ENCODE data around the gene CLPSL1. TPM values are rescaled to one million over a fixed set of nuclear protein-coding genes. Genes with fewer than 3 reads are reported as not detected.

CLPSL1 gene
- total RNA-seq, 1 experiment from 2014 or later, result not detected

DNA sequence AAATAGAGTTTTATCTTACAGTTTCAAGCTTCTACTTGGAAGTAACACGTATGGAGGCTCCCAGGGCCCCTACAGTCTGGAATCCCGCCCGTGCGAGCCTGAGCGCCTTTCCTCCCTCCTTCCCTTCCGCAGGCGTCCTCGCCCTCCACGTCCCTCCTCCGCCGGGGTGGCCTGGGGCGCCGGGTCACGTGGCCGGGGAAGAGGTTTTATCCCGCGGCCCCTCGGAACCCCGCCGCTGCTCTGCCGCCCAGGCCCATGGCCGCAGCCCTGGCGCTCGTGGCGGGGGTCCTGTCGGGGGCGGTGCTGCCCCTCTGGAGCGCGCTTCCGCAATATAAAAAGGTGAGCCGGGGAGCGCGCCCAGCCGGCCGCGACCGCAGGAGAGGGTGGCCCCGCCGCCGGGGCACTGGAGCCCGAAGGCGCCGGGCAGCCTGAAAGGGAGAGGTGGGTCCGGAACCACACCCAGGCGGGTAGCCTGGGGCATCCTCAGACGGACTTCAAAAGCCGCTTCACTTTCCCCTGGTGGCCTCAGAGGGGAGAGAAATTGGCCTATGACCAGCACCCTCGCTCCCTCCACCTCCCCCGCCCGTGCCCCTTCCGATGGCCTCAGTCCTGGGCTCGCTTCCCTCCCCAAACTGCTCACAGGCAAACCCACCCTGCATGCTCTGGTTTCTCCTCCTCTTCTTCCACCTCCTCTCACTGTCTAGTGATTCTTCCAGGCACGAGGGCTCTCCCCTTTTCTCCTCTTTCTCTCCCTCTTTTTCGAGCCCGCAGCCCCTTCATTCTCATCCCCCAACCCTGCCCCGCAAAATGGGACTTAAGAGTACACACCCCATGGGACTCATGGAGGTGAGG is 4.2 kb upstream of the CLPSL1 start, which contains the start of gene CLPSL2:
CLPSL2 (plus strand) TSS at position 235 of the 852 bp plus-strand sequence; CDS start at position 256, 21 bp downstream.
- no peak for DNase-seq (ENCODE audit: unreplicated experiment)
- Mint-ChIP-seq H3K4me3 (ENCODE audit: unreplicated experiment) (peak within 1 kb of the TSS; percentile 59), H3K4me1 (ENCODE audit: insufficient read depth, unreplicated experiment) (peaks cover 25% of the 10 kb centered on the region), H3K36me3 (ENCODE audit: insufficient read depth, unreplicated experiment) (no peaks in the 10 kb centered on the region), H3K27ac (ENCODE audit: low read depth, unreplicated experiment) (no peak within 1 kb of the TSS), H3K27me3 (ENCODE audit: insufficient read depth, unreplicated experiment) (peaks cover 13% of the 10 kb centered on the region), H3K9me3 (ENCODE audit: unreplicated experiment) (no peaks in the 10 kb centered on the region)
- TF ChIP-seq, protein P1, sequence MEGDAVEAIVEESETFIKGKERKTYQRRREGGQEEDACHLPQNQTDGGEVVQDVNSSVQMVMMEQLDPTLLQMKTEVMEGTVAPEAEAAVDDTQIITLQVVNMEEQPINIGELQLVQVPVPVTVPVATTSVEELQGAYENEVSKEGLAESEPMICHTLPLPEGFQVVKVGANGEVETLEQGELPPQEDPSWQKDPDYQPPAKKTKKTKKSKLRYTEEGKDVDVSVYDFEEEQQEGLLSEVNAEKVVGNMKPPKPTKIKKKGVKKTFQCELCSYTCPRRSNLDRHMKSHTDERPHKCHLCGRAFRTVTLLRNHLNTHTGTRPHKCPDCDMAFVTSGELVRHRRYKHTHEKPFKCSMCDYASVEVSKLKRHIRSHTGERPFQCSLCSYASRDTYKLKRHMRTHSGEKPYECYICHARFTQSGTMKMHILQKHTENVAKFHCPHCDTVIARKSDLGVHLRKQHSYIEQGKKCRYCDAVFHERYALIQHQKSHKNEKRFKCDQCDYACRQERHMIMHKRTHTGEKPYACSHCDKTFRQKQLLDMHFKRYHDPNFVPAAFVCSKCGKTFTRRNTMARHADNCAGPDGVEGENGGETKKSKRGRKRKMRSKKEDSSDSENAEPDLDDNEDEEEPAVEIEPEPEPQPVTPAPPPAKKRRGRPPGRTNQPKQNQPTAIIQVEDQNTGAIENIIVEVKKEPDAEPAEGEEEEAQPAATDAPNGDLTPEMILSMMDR (IDR thresholded peaks at IDR 0.05; ENCODE audit: unreplicated experiment), result no peak
- BruUV-seq (replicated peaks), result no TSS peak
- intact Hi-C loops (cut with micrococcal nuclease), result no loop called here
- ChIA-PET POLR2A (no interaction called here), CTCF (interaction anchor here (0.7 to 1.2 kb wide), 2 partner anchors 39 to 585 kb away, joined by 3 read pairs; no protein-coding TSS in a partner anchor)

DNA sequence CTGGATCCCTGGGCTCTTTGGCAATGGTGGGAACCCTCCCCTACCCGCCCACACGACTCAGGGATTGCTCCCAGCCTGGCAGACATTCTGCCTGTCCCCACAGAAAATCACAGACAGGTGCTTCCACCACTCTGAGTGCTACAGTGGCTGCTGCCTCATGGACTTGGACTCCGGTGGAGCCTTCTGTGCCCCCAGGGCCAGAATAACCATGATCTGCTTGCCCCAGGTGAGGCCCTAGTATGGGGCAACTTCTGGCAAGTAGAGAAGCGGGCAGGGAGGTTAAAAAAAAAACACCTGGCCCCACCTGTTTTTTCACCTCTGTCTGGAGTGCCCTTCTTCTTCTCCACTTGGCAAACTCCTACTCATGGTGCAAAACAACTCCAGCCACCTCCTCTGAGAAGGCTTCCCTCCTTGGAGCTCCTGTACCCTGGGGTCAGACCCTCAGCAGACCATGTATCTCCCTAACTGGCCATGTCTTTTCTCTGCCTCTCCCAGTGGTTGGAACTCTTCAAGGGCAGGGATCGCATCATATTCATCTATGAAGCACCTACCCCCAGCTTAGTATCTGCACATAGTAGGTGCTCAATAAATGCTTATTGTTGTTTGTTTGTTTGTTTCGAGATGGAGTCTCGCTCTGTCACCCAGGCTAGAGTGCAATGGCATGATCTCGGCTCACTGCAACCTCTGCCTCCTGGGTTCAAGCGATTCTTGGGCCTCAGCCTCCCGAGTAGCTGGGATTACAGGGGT is 3.3 kb upstream of the CLPSL1 start:
- H3K4me1 Mint-ChIP-seq (ENCODE audit: insufficient read depth, unreplicated experiment), result peaks cover 34% of the 10 kb centered on the region
- H3K27ac Mint-ChIP-seq (ENCODE audit: low read depth, unreplicated experiment), result no peak overlapping the region
- no peaks in the 10 kb centered on the region for H3K36me3 Mint-ChIP-seq (ENCODE audit: insufficient read depth, unreplicated experiment)
- no TSS peak for BruUV-seq (replicated peaks)
- TF ChIP-seq, protein P1 (IDR thresholded peaks at IDR 0.05; ENCODE audit: unreplicated experiment), result no peak
- POLR2A ChIA-PET, result no interaction called here
- DNase-seq (ENCODE audit: unreplicated experiment), result no peak
- CTCF ChIA-PET, result interaction anchor here (0.8 kb wide), 1 partner anchor 409 kb away, joined by 3 read pairs; no protein-coding TSS in a partner anchor
- peaks cover 13% of the 10 kb centered on the region for H3K27me3 Mint-ChIP-seq (ENCODE audit: insufficient read depth, unreplicated experiment)
- H3K9me3 Mint-ChIP-seq (ENCODE audit: unreplicated experiment), result no peaks in the 10 kb centered on the region
- intact Hi-C loops (cut with micrococcal nuclease), result no loop called here
- peak overlapping the region; percentile 59 for H3K4me3 Mint-ChIP-seq (ENCODE audit: unreplicated experiment)

DNA sequence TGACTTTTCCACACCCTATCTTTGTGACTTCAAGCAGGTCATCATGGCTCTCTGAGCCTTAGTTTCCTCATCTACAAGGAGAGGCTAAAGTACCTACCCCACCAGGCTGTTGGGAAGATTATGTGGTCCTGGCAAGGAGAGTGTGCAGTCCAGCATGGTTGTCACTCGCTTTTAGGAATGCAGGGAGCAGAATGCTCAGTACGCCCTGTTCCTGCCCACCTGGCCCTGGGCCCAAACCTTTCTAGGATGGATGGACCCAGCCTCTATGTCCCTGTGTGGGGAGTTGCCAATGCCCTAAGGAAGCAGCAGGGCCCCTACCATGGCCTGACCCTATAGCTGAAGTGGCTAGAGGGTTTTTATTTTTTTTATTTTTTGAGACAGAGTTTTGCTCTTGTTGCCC is 2.4 kb upstream of the CLPSL1 start:
- Mint-ChIP-seq H3K36me3 (ENCODE audit: insufficient read depth, unreplicated experiment) (no peaks in the 10 kb centered on the region), H3K4me1 (ENCODE audit: insufficient read depth, unreplicated experiment) (peaks cover 40% of the 10 kb centered on the region), H3K27me3 (ENCODE audit: insufficient read depth, unreplicated experiment) (peaks cover 13% of the 10 kb centered on the region), H3K27ac (ENCODE audit: low read depth, unreplicated experiment) (no peak overlapping the region), H3K9me3 (ENCODE audit: unreplicated experiment) (no peaks in the 10 kb centered on the region), H3K4me3 (ENCODE audit: unreplicated experiment) (no peak overlapping the region)
- POLR2A ChIA-PET, result no interaction called here
- TF ChIP-seq, protein P1 (IDR thresholded peaks at IDR 0.05; ENCODE audit: unreplicated experiment), result no peak
- no peak for DNase-seq (ENCODE audit: unreplicated experiment)
- CTCF ChIA-PET, result no interaction called here
- BruUV-seq (replicated peaks), result no TSS peak
- intact Hi-C loops (cut with micrococcal nuclease), result no loop called here

DNA sequence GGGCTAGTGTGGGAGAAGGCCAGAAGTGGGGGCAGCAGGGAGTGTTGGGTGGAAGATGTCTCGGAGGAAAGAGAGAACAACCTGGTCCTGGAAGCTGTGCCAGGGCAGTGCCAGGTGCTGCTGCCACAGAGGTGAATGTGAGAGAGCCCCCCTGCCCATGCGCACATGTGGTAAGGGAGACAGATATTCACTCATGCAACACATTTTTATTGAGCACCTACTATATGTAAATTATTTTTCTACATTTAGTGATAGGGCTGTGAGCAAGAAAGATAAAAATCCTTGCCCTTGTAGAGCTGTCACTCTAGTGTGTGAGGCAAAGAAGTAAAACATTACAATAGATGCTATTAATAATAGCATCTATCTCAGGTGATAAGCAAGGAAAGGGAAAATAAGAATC is 471 bp downstream of the CLPSL1 start:
- Mint-ChIP-seq H3K9me3 (ENCODE audit: unreplicated experiment) (no peaks in the 10 kb centered on the region), H3K27me3 (ENCODE audit: insufficient read depth, unreplicated experiment) (peaks cover 13% of the 10 kb centered on the region), H3K4me3 (ENCODE audit: unreplicated experiment) (no peak overlapping the region), H3K4me1 (ENCODE audit: insufficient read depth, unreplicated experiment) (peaks cover 40% of the 10 kb centered on the region), H3K27ac (ENCODE audit: low read depth, unreplicated experiment) (no peak overlapping the region), H3K36me3 (ENCODE audit: insufficient read depth, unreplicated experiment) (no peaks in the 10 kb centered on the region)
- CTCF ChIA-PET, result interaction anchor here (0.7 kb wide), 1 partner anchor 911 kb away, joined by 3 read pairs; no protein-coding TSS in a partner anchor
- intact Hi-C loops (cut with micrococcal nuclease), result no loop called here
- TF ChIP-seq, protein P1 (IDR thresholded peaks at IDR 0.05; ENCODE audit: unreplicated experiment), result no peak
- POLR2A ChIA-PET, result no interaction called here
- DNase-seq (ENCODE audit: unreplicated experiment), result no peak
- no TSS peak for BruUV-seq (replicated peaks)

Measured in MCF 10A (cell line).